Measurements from ENCODE around the gene KRT80.

- no peak for TF ChIP-seq POLR2A (IDR thresholded peaks at IDR 0.05)
- TF ChIP-seq, protein P1, sequence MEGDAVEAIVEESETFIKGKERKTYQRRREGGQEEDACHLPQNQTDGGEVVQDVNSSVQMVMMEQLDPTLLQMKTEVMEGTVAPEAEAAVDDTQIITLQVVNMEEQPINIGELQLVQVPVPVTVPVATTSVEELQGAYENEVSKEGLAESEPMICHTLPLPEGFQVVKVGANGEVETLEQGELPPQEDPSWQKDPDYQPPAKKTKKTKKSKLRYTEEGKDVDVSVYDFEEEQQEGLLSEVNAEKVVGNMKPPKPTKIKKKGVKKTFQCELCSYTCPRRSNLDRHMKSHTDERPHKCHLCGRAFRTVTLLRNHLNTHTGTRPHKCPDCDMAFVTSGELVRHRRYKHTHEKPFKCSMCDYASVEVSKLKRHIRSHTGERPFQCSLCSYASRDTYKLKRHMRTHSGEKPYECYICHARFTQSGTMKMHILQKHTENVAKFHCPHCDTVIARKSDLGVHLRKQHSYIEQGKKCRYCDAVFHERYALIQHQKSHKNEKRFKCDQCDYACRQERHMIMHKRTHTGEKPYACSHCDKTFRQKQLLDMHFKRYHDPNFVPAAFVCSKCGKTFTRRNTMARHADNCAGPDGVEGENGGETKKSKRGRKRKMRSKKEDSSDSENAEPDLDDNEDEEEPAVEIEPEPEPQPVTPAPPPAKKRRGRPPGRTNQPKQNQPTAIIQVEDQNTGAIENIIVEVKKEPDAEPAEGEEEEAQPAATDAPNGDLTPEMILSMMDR (IDR thresholded peaks at IDR 0.05) = no peak
- no peak for TF ChIP-seq POLR2AphosphoS5 (IDR thresholded peaks at IDR 0.05; ENCODE audit: insufficient read depth in 1 of 2, low read depth in 1 of 2)
These were observed 46.4 kb downstream of the KRT80 start for GRCh38 chr12:52145228-52146088.

Measured in vagina (tissue), 2 donors.